Fibroblast of lung (primary cell): ENCODE data around the gene NEO1.

Experiments used
- CTCF ChIP-seq, 2 donors: IDR thresholded peaks in 1 of 2; conservative IDR thresholded peaks in 1 of 2; 1 replicate in 1 of 2; 2 replicates in 1 of 2; pipeline ENCODE4 v1.5.1; 2011 to 2012; ENCODE audit warnings: low read length in 2 of 2, control low read depth in 1 of 2, inconsistent platforms in 1 of 2, low read depth in 1 of 2, mild to moderate bottlenecking in 1 of 2
- EZH2 ChIP-seq: IDR thresholded peaks from 2 replicates; pipeline ENCODE4 v1.5.1; 2012; ENCODE audit warnings: low read length, control low read depth, mild to moderate bottlenecking; ENCODE audit errors: missing control alignments

- TF ChIP-seq CTCF (conservative IDR thresholded peaks at IDR 0.05 in 1 of 2, IDR thresholded peaks at IDR 0.05 in 1 of 2; ENCODE audit: low read depth in 1 of 2, low read length in 2 of 2) = no peak
- TF ChIP-seq EZH2 = no peak
These were observed 272.4 kb downstream of the NEO1 start for GRCh38 chr15:73324496-73325170.
